ENCODE results near the gene PCNX3. TPM values are rescaled to one million over a fixed set of nuclear protein-coding genes. Genes with fewer than 3 reads are reported as not detected.
A peak's percentile ranks its signal among the peaks of the same experiment; 100 is the strongest.

The PCNX3 gene
- total and polyA plus RNA-seq, 2 of the 4 experiments (the other 2 are of a cell fraction): 5.6 to 33.2 TPM

GRCh38 chr11:65663639-65664200, 48.1 kb downstream of the PCNX3 start:
- DNase-seq (peak; percentile 52), ATAC-seq (ENCODE audit: low read depth) (peak; percentile 40)
- H2AK5ac ChIP-seq (ENCODE audit: low read depth, low read length): peak overlapping the region; percentile 81; the same call in 1 of the 2 replicates
- no peaks in the 10 kb centered on the region for H3K27me3 ChIP-seq (ENCODE audit: control insufficient read depth, insufficient read depth, low read length)
- H3K23ac ChIP-seq (ENCODE audit: low read depth, low read length): peak overlapping the region; percentile 98; the same call in 1 of the 2 replicates
- peak overlapping the region; percentile 98 for H3K4ac ChIP-seq (ENCODE audit: low read depth, low read length)
- H3K4me3 ChIP-seq (ENCODE audit: insufficient read depth, low read depth, low read length): peak overlapping the region; percentile 92
- H3K9ac ChIP-seq (ENCODE audit: low read depth, low read length): peak overlapping the region; percentile 86
- H4K5ac ChIP-seq (ENCODE audit: low read depth, low read length): peak overlapping the region; percentile 85
- ChIA-PET POLR2A (ENCODE audit: unreplicated experiment) (interaction anchor here (0.5 to 1.0 kb wide), 3 partner anchors 10 to 368 kb away, joined by 3 to 17 read pairs (median 9); no protein-coding TSS in a partner anchor), CTCF (interaction anchor here (1.4 kb wide), 1 partner anchor 26 kb away, joined by 5 read pairs; the partner anchor contains the start of gene SIPA1)
- in situ Hi-C loops (cut with MboI; ENCODE audit: low sequenced_read_pairs) (no loop called here), intact Hi-C loops (cut with micrococcal nuclease) (no loop called here), dilution Hi-C loops (cut with HindIII; ENCODE audit: low sequenced_read_pairs, unreplicated experiment) (no loop called here)
- H3K79me1 ChIP-seq (ENCODE audit: low read depth in 1 of 2, low read length in 2 of 2): peaks cover 18 to 38% of the 10 kb centered on the region in 2 experiments; a peak in 3 of 4 replicates
- H2BK20ac ChIP-seq (ENCODE audit: low read depth, low read length): no peak overlapping the region
- peak overlapping the region; percentile 78; the same call in 1 of the 2 replicates for H2BK120ac ChIP-seq (ENCODE audit: low read depth, low read length)
- no peaks in the 10 kb centered on the region for H3K9me3 ChIP-seq (ENCODE audit: control insufficient read depth, insufficient read depth, low read length)
- H4K20me1 ChIP-seq (ENCODE audit: insufficient read depth, low read length): peaks cover 13% of the 10 kb centered on the region; the same call in 1 of the 2 replicates
- H3K56ac ChIP-seq (ENCODE audit: extremely low read depth, insufficient read depth, low read length): peak overlapping the region; percentile 78
- H2BK15ac ChIP-seq (ENCODE audit: low read depth, low read length): no peak overlapping the region
- H4K8ac ChIP-seq (ENCODE audit: low read depth in 2 of 2, low read length in 2 of 2): peak overlapping the region; percentile 40 to 92
- peak overlapping the region; percentile 99 for H3K14ac ChIP-seq (replicated peaks; ENCODE audit: low read depth, low read length)
- H3K9me1 ChIP-seq (ENCODE audit: insufficient read depth, low read length): no peaks in the 10 kb centered on the region
- TF ChIP-seq CHD1 (IDR thresholded peaks at IDR 0.05; ENCODE audit: low read depth, low read length): no peak
- TF ChIP-seq RFX5 (IDR thresholded peaks at IDR 0.05; ENCODE audit: low read depth, low read length): no peak
- no peak for TF ChIP-seq BHLHE40 (IDR thresholded peaks at IDR 0.05; ENCODE audit: low read depth, low read length)
- no peak for TF ChIP-seq CEBPB (IDR thresholded peaks at IDR 0.05; ENCODE audit: low read depth, low read length)
- no peak for TF ChIP-seq ELK1 (IDR thresholded peaks at IDR 0.05; ENCODE audit: borderline replicate concordance, low read depth, low read length)
- TF ChIP-seq, protein P1, sequence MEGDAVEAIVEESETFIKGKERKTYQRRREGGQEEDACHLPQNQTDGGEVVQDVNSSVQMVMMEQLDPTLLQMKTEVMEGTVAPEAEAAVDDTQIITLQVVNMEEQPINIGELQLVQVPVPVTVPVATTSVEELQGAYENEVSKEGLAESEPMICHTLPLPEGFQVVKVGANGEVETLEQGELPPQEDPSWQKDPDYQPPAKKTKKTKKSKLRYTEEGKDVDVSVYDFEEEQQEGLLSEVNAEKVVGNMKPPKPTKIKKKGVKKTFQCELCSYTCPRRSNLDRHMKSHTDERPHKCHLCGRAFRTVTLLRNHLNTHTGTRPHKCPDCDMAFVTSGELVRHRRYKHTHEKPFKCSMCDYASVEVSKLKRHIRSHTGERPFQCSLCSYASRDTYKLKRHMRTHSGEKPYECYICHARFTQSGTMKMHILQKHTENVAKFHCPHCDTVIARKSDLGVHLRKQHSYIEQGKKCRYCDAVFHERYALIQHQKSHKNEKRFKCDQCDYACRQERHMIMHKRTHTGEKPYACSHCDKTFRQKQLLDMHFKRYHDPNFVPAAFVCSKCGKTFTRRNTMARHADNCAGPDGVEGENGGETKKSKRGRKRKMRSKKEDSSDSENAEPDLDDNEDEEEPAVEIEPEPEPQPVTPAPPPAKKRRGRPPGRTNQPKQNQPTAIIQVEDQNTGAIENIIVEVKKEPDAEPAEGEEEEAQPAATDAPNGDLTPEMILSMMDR (conservative IDR thresholded peaks at IDR 0.05; ENCODE audit: low read depth, low read length): no peak
- no peak for TF ChIP-seq FOS (IDR thresholded peaks at IDR 0.05; ENCODE audit: low read depth, low read length)
- TF ChIP-seq, protein P2, sequence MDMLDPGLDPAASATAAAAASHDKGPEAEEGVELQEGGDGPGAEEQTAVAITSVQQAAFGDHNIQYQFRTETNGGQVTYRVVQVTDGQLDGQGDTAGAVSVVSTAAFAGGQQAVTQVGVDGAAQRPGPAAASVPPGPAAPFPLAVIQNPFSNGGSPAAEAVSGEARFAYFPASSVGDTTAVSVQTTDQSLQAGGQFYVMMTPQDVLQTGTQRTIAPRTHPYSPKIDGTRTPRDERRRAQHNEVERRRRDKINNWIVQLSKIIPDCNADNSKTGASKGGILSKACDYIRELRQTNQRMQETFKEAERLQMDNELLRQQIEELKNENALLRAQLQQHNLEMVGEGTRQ (IDR thresholded peaks at IDR 0.05; ENCODE audit: low read depth, low read length): no peak; the same call in 1 of the 2 replicates
- TF ChIP-seq SMC3 (IDR thresholded peaks at IDR 0.05; ENCODE audit: low read depth, low read length): no peak
- TF ChIP-seq MXI1 (IDR thresholded peaks at IDR 0.05; ENCODE audit: borderline replicate concordance, low read depth, low read length): no peak
- TF ChIP-seq RCOR1 (IDR thresholded peaks at IDR 0.05; ENCODE audit: insufficient replicate concordance, low read length): no peak
- H4K91ac ChIP-seq (ENCODE audit: insufficient read depth, low read depth, low read length): peak overlapping the region; percentile 93
- peak overlapping the region; percentile 79 for H3K4me2 ChIP-seq (ENCODE audit: low read depth, low read length)
- H2AFZ ChIP-seq (replicated peaks; ENCODE audit: low read length, poor library complexity): peak overlapping the region; percentile 98
- H3K4me1 ChIP-seq (ENCODE audit: control insufficient read depth, insufficient read depth, low read length): peaks cover 7% of the 10 kb centered on the region
- H3K18ac ChIP-seq (ENCODE audit: low read depth, low read length): peak overlapping the region; percentile 71
- WGBS, 2 experiments (ENCODE audit: extremely low coverage in 2 of 2, insufficient read length in 1 of 2): 0% methylated on average over 3 of the region's 15 CpGs; no CpG with 5 or more reads in 1 of the 2 experiments
- no TSS peak for BruUV-seq (replicated peaks)
- H3K27ac ChIP-seq (ENCODE audit: insufficient read depth, low read length): peak overlapping the region; percentile 91
- H2BK5ac ChIP-seq (ENCODE audit: low read depth, low read length, poor library complexity, severe bottlenecking): peak overlapping the region; percentile 91
- peak overlapping the region; percentile 78 for H2AK9ac ChIP-seq (replicated peaks; ENCODE audit: low read depth, low read length, poor library complexity)
- H3K36me3 ChIP-seq (ENCODE audit: control insufficient read depth, insufficient read depth, low read length): peaks cover 26% of the 10 kb centered on the region
